ENCODE data around the gene MRPL47. TPM values are rescaled to one million over a fixed set of nuclear protein-coding genes. Genes with fewer than 3 reads are reported as not detected.

The MRPL47 gene
- total and polyA plus RNA-seq, 3 donors from 2014 or later = 30.0 to 88.6 (median 36.1) TPM

- no peaks in the 10 kb centered on the region for H3K36me3 ChIP-seq (ENCODE audit: low read depth, missing control alignments)
- H3K27me3 ChIP-seq = no peaks in the 10 kb centered on the region
- 88 to 98% methylated on average over 4 of the region's 4 CpGs for WGBS, 2 donors
- H3K9me3 ChIP-seq = no peaks in the 10 kb centered on the region
- intact Hi-C loops (cut with DNase I; ENCODE audit: low total_unique reads) = no loop called here
- peaks cover 7% of the 10 kb centered on the region for H3K4me1 ChIP-seq
- TF ChIP-seq POLR2A (IDR thresholded peaks at IDR 0.05) = no peak
- TF ChIP-seq CTCF (IDR thresholded peaks at IDR 0.05) = no peak
- no peak overlapping the region for H3K4me3 ChIP-seq
- DNase-seq = no peak
- no peak overlapping the region for H3K27ac ChIP-seq
Measured at GRCh38 chr3:179599531-179599930, 4.9 kb downstream of the MRPL47 start.

GRCh38 chr3:179591313-179591712 lies 13.1 kb downstream of the MRPL47 start:
- Histone ChIP-seq H3K27me3 (no peaks in the 10 kb centered on the region), H3K4me3 (no peak overlapping the region), H3K9me3 (no peaks in the 10 kb centered on the region), H3K27ac (no peak overlapping the region), H3K4me1 (no peaks in the 10 kb centered on the region), H3K36me3 (ENCODE audit: low read depth, missing control alignments) (no peaks in the 10 kb centered on the region)
- TF ChIP-seq CTCF (IDR thresholded peaks at IDR 0.05) (no peak), POLR2A (IDR thresholded peaks at IDR 0.05) (no peak)
- intact Hi-C loops (cut with DNase I; ENCODE audit: low total_unique reads) = no loop called here
- WGBS, 2 donors = 41 to 54% methylated on average over 1 of the region's 1 CpG
- no peak for DNase-seq

- Histone ChIP-seq H3K4me3 (no peak overlapping the region), H3K36me3 (ENCODE audit: low read depth, missing control alignments) (no peaks in the 10 kb centered on the region), H3K27ac (no peak overlapping the region), H3K9me3 (no peaks in the 10 kb centered on the region), H3K4me1 (no peaks in the 10 kb centered on the region), H3K27me3 (no peaks in the 10 kb centered on the region)
- DNase-seq = no peak
- TF ChIP-seq CTCF (IDR thresholded peaks at IDR 0.05) (no peak), POLR2A (IDR thresholded peaks at IDR 0.05) (no peak)
- WGBS, 2 donors = 61 to 63% methylated on average over 2 of the region's 2 CpGs
- intact Hi-C loops (cut with DNase I; ENCODE audit: low total_unique reads) = no loop called here
Measured at GRCh38 chr3:179590669-179591068, 13.8 kb downstream of the MRPL47 start.

- Histone ChIP-seq H3K27ac (no peak overlapping the region), H3K4me3 (no peak overlapping the region), H3K27me3 (no peaks in the 10 kb centered on the region), H3K4me1 (no peaks in the 10 kb centered on the region), H3K36me3 (ENCODE audit: low read depth, missing control alignments) (no peaks in the 10 kb centered on the region), H3K9me3 (no peaks in the 10 kb centered on the region)
- intact Hi-C loops (cut with DNase I; ENCODE audit: low total_unique reads) = no loop called here
- TF ChIP-seq POLR2A (IDR thresholded peaks at IDR 0.05) (no peak), CTCF (IDR thresholded peaks at IDR 0.05) (no peak)
- no peak for DNase-seq
Measured at GRCh38 chr3:179589143-179589542, 15.3 kb downstream of the MRPL47 start.

GRCh38 chr3:179580992-179581391 lies 23.4 kb downstream of the MRPL47 start:
- H3K9me3 ChIP-seq = no peaks in the 10 kb centered on the region
- no peak overlapping the region for H3K27ac ChIP-seq
- no peaks in the 10 kb centered on the region for H3K4me1 ChIP-seq
- no peaks in the 10 kb centered on the region for H3K36me3 ChIP-seq (ENCODE audit: low read depth, missing control alignments)
- H3K4me3 ChIP-seq = no peak overlapping the region
- intact Hi-C loops (cut with DNase I; ENCODE audit: low total_unique reads) = no loop called here
- TF ChIP-seq CTCF (IDR thresholded peaks at IDR 0.05) = no peak
- TF ChIP-seq POLR2A (IDR thresholded peaks at IDR 0.05) = no peak
- WGBS, 2 donors = 94 to 96% methylated on average over 1 of the region's 1 CpG
- no peaks in the 10 kb centered on the region for H3K27me3 ChIP-seq
- DNase-seq = no peak
